ENCODE measurements around the gene TOP3B. TPM values are rescaled to one million over a fixed set of nuclear protein-coding genes. Genes with fewer than 3 reads are reported as not detected.

The TOP3B gene, protein sequence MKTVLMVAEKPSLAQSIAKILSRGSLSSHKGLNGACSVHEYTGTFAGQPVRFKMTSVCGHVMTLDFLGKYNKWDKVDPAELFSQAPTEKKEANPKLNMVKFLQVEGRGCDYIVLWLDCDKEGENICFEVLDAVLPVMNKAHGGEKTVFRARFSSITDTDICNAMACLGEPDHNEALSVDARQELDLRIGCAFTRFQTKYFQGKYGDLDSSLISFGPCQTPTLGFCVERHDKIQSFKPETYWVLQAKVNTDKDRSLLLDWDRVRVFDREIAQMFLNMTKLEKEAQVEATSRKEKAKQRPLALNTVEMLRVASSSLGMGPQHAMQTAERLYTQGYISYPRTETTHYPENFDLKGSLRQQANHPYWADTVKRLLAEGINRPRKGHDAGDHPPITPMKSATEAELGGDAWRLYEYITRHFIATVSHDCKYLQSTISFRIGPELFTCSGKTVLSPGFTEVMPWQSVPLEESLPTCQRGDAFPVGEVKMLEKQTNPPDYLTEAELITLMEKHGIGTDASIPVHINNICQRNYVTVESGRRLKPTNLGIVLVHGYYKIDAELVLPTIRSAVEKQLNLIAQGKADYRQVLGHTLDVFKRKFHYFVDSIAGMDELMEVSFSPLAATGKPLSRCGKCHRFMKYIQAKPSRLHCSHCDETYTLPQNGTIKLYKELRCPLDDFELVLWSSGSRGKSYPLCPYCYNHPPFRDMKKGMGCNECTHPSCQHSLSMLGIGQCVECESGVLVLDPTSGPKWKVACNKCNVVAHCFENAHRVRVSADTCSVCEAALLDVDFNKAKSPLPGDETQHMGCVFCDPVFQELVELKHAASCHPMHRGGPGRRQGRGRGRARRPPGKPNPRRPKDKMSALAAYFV
- total RNA-seq, result 10 to 100 TPM; 33.6 to 34.0 TPM

DNA sequence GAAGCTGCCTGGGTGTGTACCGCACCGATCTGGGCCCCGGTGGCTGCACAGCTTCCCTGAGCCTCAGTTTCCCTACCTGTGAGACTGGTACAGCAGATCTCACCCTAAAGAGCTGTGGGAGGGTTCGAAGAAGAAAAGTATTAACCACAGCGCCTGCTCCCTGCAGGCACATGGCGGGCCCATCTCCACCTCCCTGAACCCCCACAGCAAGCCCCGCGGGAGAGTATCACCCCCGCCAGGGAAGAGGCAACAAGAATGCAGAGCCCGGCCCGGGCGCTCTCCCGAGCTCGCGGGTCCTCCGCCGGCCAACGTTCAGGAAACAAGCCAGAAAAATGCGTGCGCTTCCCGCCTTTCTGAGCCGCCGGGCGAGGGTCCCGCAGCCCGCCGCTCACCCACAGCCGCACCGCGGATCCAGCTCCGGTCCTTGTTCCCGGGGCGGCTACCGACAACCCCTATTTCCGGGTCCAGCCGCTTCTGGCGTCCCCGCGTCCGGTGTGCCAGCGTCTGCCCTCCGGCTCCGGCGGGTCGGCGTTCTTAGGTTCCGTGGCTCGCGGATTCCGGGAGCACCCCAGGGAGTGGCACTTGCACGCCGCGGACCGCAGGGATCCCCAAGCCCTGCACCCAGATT lies at the start of gene TOP3B:
TSS of gene TOP3B (minus strand) at position 450 of the 628 bp plus-strand sequence. CDS start 7,078 bp downstream, outside the sequence.
- Mint-ChIP-seq H3K27ac (peak within 1 kb of the TSS; percentile 83), H3K9me3 (no peaks in the 10 kb centered on the region), H3K4me1 (ENCODE audit: low read depth) (peaks cover 35% of the 10 kb centered on the region), H3K36me3 (ENCODE audit: low read depth) (peaks cover 2% of the 10 kb centered on the region), H3K4me3 (peak within 1 kb of the TSS; percentile 88), H3K27me3 (no peaks in the 10 kb centered on the region)
- TF ChIP-seq, protein P1, sequence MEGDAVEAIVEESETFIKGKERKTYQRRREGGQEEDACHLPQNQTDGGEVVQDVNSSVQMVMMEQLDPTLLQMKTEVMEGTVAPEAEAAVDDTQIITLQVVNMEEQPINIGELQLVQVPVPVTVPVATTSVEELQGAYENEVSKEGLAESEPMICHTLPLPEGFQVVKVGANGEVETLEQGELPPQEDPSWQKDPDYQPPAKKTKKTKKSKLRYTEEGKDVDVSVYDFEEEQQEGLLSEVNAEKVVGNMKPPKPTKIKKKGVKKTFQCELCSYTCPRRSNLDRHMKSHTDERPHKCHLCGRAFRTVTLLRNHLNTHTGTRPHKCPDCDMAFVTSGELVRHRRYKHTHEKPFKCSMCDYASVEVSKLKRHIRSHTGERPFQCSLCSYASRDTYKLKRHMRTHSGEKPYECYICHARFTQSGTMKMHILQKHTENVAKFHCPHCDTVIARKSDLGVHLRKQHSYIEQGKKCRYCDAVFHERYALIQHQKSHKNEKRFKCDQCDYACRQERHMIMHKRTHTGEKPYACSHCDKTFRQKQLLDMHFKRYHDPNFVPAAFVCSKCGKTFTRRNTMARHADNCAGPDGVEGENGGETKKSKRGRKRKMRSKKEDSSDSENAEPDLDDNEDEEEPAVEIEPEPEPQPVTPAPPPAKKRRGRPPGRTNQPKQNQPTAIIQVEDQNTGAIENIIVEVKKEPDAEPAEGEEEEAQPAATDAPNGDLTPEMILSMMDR (IDR thresholded peaks at IDR 0.05), result no peak
- ATAC-seq (peak; percentile 97), DNase-seq (peak; percentile 86)
- CTCF ChIA-PET, result interaction anchor here (1.0 to 2.7 kb wide), 4 partner anchors 9 to 30 kb away, joined by 4 to 27 read pairs (median 9); partner anchors contain the start of gene PPM1F
- POLR2A ChIA-PET, result interaction anchor here (0.7 to 2.7 kb wide), 4 partner anchors 10 to 116 kb away, joined by 3 to 14 read pairs (median 4); no protein-coding TSS in a partner anchor
- intact Hi-C loops (cut with micrococcal nuclease), result no loop called here

DNA sequence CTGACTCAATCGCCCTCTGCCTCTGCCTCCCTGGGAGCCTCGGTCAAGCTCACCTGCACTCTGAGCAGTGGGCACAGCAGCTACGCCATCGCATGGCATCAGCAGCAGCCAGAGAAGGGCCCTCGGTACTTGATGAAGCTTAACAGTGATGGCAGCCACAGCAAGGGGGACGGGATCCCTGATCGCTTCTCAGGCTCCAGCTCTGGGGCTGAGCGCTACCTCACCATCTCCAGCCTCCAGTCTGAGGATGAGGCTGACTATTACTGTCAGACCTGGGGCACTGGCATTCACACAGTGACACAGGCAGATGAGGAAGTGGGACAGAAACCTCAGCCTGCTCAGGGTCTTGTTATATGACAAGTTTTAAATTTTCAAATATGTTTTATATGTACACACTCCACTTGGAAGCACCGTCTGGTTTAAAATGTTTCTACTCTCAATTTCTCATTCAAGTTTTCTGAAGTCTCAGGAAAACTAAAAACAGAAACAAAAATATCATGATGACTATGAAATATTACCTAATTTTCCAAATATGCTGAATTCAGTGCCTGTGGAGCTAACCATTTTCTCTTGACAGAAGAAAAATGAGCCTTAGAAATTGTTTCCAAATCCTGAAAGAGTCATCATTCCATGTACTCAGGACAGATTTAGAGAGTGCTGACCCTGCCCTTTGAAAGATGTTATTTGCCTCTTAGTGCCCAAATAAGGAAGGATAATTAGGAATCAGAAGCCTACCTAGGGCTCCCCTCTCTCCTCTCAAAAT lies 48.8 kb upstream of the TOP3B start:
- Mint-ChIP-seq H3K4me1 (ENCODE audit: low read depth) (no peaks in the 10 kb centered on the region), H3K4me3 (no peak overlapping the region), H3K9me3 (no peaks in the 10 kb centered on the region), H3K27ac (no peak overlapping the region), H3K36me3 (ENCODE audit: low read depth) (no peaks in the 10 kb centered on the region), H3K27me3 (peaks cover 3% of the 10 kb centered on the region)
- DNase-seq (no peak), ATAC-seq (no peak)
- TF ChIP-seq, protein P1 (IDR thresholded peaks at IDR 0.05), result no peak
- ChIA-PET CTCF (interaction anchor here (4.0 kb wide), 1 partner anchor 29 kb away, joined by 13 read pairs; no protein-coding TSS in a partner anchor), POLR2A (no interaction called here)
- intact Hi-C loops (cut with micrococcal nuclease), result no loop called here

DNA sequence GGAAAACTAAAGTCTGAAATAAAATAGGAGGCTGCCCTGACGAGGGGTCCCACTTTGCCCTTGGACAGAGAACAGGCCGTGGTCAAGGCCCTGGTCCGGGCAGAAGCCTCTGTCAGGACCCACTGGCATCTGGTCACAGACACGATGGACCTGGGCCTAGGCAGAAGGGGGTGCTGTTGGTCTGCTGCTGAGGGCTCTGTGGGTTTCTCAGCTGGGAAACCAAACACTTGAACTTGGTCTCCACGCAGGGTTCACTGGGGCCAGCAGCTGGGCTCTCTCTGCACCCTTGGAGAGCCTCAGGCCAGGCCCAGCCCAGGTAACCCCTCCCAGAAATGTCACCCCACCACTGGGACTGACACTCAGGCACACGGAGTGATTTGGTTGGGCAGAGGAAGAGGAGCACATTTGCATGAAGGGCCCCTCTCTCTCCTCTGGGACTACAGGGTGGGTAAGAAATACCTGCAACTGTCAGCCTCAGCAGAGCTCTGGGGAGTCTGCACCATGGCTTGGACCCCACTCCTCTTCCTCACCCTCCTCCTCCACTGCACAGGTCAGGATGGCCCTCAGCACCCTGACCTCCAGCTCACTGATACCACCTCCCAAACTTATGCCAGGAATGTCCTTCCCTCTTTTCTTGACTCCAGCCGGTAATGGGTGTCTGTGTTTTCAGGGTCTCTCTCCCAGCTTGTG lies 48.1 kb upstream of the TOP3B start:
- TF ChIP-seq, protein P1 (IDR thresholded peaks at IDR 0.05), result no peak
- Mint-ChIP-seq H3K27ac (no peak overlapping the region), H3K36me3 (ENCODE audit: low read depth) (no peaks in the 10 kb centered on the region), H3K27me3 (peaks cover 3% of the 10 kb centered on the region), H3K4me1 (ENCODE audit: low read depth) (no peaks in the 10 kb centered on the region), H3K4me3 (no peak overlapping the region), H3K9me3 (no peaks in the 10 kb centered on the region)
- ATAC-seq (no peak), DNase-seq (peak; percentile 8)
- CTCF ChIA-PET, result interaction anchor here (4.0 kb wide), 1 partner anchor 30 kb away, joined by 13 read pairs; no protein-coding TSS in a partner anchor
- POLR2A ChIA-PET, result no interaction called here
- intact Hi-C loops (cut with micrococcal nuclease), result no loop called here

DNA sequence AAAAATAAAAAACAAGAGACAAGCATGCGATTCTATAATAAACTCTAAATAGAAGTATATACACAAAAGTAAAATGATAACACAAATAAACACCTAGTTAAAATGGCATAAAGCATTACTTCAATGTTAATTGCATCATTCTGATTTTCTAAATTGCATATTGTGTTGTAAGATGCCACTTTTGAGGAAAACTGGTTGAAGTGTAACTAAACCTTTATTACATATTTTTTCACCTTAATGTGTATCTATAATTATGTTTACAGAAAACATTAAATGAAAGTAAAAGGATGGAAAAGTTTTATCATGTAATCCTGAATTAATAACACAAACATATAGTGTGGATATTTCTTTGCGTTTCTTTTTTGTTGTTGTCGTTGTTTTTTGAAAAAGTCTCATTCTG lies 45.4 kb upstream of the TOP3B start:
- ATAC-seq, result no peak
- no peaks in the 10 kb centered on the region for H3K9me3 Mint-ChIP-seq
- no peak for DNase-seq
- no peaks in the 10 kb centered on the region for H3K27me3 Mint-ChIP-seq
- no peak overlapping the region for H3K4me3 Mint-ChIP-seq
- no peaks in the 10 kb centered on the region for H3K4me1 Mint-ChIP-seq (ENCODE audit: low read depth)
- CTCF ChIA-PET, result no interaction called here
- POLR2A ChIA-PET, result no interaction called here
- H3K36me3 Mint-ChIP-seq (ENCODE audit: low read depth), result no peaks in the 10 kb centered on the region
- TF ChIP-seq, protein P1 (IDR thresholded peaks at IDR 0.05), result no peak
- no peak overlapping the region for H3K27ac Mint-ChIP-seq
- intact Hi-C loops (cut with micrococcal nuclease), result no loop called here
